Measurements from ENCODE around the gene SYCN.

The SYCN gene

DNA sequence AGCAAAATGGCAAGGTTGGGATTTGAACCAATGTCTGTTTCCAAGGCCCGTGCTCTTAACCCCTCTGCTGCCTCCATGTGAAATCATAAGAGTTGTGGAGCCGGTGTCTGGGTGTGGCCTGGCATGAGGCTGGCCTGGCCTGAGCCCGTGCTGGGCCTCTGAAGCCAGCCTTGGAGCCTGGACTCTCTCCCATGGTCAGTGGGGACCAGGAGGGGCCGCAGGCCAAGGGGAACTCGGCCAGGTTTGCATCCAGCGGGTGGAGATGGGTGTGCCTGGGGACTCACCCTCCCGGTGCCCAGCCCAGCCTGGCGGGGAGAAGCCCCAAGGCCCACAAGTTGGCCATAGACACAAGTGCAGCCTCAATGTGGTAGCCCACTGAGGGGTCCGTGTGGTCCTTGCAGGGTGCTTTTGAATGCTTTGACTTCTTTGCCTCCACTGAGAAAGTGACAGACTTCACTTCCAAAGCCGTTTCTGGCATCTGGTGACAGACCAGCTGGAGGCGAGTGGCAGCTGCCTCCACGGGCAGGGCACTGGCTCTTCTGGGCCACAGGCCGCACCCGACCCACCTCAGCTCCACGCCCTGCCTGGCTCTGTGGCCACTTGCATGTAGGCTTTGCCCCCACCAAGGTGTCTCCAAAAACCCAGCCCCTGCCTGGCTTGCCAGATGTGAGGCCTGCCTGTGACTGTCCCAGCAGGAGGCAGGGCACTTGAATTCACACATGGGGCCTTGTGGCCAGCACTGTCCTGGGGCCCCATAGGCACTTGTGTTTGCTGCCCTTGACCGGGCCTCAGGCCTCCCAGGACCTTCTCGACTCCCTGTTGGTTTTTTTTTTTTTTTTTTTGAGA is 33.5 kb downstream of the SYCN start:
- DNase-seq (ENCODE audit: low read depth) = no peak

DNA sequence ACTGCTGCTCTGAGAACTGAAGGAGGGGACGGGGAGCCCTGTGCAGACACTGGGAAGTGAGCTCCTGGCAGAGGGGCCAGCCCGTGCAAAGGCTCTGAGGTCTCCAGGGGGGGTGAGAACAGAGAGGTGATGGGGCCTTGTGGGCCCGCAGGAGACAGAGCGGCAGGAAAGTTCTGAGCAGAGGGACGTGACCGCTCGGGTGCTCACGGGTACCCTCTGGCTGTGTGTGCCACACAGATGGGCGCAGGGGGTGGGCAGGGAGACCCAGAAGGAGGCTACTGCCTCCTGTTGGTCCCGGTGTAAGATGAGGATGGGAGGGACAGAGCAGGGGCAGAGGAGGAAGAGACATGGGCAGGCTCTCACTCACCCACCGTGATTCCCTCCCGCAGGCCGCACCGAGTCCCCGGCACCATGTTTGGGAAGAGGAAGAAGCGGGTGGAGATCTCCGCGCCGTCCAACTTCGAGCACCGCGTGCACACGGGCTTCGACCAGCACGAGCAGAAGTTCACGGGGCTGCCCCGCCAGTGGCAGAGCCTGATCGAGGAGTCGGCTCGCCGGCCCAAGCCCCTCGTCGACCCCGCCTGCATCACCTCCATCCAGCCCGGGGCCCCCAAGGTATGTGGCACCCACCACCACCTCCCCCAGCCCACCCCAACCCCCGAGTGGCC is 34.8 kb downstream of the SYCN start:
- no peak for DNase-seq (ENCODE audit: low read depth)

DNA sequence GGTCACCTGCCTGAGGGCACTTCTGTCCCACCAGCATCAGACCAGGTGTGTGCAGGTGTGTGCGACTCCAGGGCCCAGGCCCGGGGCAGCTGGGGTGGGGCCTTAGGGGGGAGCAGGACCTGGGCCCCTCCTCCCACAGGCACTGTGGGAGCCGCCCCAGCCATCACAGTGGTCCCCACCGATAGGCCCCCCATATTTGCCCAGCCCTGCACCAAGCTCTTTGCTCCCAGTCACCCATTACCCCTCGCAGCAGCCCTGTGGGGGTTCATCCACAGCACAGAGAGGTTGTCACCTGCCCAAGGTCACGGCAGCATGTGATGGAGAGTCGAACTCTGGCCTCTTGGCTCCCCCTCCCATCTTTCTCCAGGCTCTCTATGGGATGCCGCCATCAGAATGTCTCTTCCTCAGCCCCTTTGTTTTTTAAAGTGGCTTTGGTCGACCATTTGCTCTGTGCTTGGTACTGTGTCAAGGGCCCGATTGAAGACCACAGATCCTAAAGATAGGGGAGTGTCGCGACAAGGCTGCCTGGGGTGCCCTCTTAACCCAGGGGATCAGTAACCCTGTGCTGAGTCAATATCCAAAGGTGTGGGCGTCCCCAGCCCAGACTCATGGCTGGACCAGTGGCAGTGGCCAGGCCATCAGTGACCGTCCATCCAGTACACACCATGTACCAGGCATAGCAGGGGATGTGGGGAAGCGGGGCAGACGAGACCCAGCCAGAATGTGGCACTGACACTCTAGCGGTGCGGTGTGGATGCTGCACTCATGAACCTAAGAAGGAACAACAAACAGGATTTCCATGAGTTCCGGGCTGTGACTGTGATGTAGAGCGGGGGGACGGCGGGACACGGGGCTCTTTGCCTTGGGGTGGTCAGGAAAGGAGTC is 35.6 kb downstream of the SYCN start:
- no peak for DNase-seq (ENCODE audit: low read depth)

DNA sequence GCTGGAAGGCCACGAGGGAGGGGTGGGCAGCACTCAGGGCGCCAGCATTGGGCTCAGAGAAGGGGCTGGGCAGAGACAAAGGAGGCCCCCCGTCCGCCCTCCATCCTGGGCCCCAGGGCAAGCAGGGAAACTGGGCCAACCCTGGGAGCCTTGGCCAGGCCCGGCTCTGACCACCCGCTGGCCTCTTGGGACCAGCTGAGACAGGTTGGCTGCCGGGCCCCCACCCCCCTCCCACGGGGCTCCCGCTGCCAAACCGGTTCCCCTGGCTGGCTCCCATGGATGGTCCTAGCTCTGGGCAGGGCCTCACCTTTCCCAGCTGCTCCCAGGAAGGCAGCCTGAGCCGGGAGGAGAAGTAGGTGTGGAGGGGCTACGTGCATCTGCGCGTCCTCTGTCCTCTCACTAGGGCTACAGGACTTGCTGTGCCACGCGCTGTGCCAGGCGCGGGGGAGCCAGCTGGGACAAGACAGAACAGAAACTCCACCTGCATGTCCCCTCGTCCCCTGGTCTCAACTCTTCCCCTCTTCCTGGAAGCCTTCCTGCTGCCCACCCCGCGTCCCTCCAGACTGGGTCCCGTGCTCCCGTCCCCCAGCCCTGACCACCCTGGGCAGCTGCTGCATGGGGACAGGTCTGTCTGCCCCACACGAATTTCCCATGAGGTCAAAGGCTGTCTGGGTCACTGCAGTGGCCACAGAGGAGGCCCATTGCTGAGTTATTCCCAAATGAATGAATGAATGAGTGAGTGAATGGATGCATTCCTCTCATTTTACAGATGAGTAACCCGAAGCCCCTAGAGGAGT is 36.4 kb downstream of the SYCN start:
- no peak for DNase-seq (ENCODE audit: low read depth)

DNA sequence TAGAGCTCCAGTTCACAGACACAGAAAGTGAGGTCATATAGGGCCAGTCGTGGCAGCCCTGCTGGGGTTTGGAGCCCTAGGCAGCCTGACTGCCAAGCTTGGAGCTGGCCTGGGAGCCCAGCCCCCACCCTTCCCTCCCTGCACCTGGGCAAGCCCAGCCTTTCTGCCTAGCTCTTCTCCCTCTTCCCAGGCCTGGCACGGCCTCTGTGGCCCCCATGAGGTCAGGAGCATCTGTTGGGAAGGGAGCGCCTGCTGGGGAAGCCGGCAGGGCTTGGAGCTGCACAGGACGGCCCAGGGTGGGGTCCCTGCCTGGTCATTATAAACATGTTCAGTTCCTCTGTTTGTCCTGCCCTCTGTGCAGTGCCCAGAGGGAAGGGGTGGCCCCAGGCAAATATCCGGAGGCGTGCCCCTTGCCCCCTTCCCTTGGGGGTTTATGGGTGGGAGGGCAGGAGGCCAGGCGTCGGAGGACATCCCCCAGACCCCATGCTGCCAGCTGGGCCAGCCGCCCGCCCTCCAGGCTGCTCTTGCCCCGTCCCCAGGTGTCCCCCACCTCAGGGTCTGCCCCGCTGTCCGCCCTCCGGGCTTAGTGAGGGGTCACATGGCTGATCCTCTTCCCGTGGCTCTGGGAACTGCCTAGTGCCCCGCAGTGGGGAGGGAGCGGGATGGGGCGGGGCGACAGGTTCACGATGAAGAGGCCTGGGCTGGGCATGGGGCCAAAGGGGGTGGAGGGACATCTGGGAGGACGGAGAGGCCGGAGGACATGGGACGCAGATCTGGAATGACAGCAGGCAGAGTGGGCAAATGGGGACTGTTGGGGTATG is 37.3 kb downstream of the SYCN start:
- no peak for DNase-seq (ENCODE audit: low read depth)

DNA sequence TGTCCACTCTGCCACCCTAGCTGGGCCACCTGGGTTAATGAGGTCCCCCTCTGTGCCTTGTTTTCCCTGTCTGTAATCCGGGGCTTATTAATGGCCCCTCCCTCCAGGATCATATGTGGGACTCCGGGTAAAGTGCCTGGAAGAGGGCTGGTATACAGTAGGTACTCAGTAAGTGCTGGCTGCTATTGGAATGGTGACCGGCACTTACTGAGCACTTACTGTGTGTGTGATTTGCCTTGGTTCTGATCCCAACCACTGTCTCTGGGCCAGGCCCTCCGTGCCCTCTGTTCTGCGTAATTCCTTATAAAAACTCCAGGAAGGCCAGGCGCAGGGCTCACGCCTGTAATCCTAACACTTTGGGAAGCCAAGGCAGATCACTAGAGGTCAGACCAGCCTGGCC is 38.2 kb downstream of the SYCN start:
- no peak for DNase-seq (ENCODE audit: low read depth)

DNA sequence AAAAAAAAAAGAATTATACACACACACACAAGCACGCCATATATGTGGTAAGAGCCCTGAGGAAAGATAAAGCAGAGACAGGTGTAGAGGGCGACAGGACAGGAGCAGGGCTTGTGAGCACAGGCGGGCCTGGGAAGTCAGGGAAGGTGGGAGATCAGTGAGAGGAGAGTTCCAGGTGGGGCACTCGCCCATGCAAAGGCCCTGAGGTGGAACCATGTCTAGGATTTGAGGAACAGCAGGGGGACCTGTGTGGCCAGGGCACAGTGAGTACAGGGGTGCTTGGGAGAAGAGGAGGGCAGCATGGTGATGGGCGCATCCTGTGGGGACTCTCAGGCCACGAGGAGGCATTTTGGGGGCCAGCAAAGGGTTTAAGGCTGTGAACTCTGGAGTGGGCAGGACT is 39.8 kb downstream of the SYCN start:
- no peak for DNase-seq (ENCODE audit: low read depth)

DNA sequence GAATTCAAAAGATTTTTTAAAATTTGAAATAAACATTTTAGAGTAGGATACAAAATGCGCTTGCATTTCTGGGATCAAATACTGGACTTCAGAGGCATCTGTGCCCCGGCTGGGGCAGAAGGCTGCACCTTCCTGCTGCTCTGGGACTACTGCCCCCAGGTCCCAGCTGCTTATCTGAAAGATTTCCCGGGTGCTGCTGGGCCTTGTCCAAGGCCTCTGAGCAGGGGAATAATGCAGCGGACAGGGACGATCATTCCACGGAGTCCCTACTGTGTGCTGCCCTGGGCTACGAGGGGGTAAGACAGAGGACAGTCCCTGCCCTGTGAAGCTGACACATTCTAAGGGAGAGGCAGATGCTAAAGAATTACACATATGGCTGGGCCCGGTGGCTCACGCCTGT is 40.4 kb downstream of the SYCN start:
- DNase-seq (ENCODE audit: low read depth) = no peak

DNA sequence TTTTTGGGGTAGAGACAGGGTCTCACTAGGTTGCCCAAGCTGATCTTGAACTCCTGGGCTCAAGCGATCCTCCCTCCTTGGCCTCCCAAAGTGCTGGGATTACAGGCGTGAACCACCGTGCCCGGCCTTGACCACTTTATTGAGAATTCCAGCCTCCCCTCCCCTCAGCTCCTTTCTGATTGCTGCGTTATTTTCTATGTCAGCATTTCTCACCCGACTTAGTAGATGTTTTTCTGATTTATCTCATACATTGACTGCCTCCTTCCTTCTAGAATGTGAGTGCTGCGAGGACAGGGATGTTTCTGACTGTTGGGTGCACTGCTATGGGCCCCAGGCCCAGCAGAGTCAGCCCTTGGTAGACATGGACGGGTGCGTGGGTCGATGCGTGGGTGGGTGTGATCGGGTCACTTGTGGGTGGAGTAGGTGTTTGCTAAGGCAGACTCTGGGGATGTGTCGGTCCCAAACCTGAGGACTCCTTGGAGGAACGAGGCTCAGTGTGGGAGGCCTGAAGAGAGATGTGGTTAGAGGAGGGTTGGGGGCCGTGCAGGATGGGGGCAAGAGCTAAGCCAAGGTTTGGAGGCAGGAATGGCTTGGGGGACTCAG is 41.5 kb downstream of the SYCN start:
- no peak for DNase-seq (ENCODE audit: low read depth)

DNA sequence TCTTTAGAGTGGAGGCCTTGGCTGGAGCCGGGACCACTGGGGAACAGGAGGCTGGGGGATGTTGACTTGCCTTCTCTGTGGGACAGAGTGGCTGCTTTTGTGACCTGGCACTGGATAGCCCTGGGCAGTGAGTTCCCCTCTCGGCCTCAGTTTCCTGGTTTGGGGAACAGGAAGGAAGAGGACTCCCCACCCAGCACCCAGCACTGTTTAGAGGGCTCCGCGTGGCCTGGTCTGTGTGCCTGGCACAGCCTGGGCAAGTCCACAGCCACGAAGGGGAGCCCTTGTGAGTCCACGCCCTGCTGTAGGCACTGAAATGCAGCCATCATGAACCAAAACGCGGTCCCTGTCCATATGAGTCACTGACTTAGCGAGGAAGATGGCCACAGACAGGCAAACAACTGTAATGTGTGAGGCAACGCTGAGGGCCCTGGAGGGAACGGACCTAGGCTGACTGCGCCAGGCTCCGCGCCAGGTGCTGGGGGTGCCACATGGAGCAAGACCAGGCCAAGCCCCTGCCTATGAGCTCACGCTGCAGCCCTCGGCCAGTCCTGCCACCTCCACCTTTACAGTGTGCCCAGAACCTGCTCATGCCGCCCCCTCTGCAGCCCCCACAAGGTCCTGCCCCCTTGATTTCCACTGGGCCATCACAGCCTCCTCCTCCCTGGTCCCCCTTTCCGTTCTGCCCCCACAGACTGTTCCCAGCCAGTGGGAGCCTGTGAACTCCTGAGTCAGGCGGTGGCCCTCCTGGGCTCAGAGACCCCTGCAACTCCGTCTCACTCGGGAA is 43.0 kb downstream of the SYCN start:
- DNase-seq (ENCODE audit: low read depth) = no peak

DNA sequence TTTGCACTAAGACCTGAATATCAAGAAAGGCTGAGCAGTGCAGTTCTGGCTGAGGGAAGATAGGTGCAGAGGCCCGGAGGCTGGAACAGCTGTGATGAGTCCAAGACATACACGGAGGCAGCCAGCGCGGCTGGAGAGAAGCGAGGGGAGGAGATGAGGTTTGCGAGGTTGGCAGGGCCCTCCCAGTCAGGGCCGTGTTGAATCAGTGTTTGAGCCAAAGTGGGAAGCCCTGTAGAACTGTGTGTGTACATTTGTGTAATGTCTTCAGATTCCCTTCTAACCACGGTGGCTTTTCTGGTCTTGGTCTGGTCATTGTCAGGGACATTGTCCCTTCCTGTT is 43.6 kb downstream of the SYCN start:
- no peak for DNase-seq (ENCODE audit: low read depth)

DNA sequence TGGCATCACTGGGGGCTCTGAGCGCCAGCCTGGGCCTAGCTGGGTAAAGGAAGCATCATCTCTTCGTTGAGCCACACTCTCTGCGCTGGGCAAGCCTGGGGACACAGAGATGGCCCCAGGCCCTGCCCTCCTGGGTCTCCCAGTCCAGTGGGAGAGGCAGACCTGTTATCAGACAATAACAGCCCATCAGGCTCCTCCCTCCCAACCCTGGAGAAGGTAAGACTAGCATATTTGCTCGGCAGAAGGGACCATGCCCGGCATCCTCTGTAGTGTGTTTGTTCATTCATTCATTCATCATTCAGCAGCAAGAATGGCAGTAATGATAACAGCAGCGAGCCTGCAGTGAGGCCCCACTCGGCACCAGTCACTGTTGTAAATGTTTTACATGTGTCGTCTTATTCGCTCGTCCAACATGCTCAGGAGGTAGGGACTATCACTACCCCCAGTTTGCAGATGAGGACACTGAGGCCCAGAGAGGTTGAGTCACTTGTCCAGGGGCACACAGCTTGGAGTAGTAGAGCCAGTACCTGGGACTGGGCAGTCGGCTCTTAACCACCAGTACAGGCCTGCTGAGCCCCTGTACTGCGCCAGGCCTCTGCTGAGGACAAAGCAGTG is 45.3 kb downstream of the SYCN start:
- no peak for DNase-seq (ENCODE audit: low read depth)

DNA sequence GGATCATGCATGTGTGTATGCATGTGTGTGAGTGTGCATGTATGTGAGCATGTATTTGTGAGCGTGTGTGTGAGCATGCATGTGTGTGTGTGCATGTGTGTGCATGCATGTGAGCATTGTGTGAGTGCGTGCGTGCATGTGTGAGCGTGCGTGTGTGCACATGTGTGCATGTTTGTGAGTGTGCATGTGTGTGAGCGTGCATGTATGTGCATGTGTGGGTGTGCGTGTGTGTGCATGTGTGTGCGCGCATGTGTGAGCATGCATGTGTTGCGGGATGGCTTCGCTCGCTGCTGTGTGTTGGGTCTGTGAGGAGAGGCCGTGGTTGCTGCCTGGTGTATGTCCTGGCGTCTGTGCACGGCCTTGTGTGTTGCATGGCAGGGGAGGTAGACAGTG is 46.1 kb downstream of the SYCN start:
- DNase-seq (ENCODE audit: low read depth) = no peak

DNA sequence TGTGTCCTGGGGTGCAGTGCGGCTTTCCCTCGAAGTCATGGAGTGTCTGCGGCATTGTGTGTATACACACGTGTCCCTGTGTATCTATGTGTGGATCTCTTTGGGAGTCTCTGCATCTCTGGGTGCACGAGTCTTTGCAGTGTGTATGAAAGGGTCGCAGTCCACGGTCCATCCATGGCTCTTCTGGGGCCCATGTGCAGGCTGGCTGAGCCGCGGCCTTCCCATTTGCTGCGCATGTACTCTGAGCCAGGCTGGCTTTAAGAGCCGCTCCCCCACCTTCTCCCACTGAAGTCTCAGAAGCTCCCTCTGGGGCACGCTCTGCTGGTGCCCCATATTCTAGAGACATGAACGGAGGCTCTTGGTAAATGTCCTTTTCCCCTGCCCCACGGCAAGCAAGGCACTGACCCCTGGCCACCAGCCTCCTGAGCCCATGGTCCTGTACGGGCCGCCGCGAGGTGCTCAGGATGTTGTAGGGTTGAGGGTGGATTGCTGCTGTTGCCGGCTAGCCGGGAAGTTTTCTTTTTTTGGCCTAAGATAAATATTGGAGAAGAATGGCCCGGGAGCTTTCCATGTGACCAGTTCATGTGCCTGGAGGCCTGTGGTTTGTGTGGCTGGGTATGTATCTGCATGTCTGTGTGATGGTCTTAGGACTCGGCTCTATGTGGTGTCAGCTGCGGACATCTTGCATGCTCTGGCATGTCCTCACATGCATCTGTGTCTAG is 46.6 kb downstream of the SYCN start:
- DNase-seq (ENCODE audit: low read depth) = no peak

DNA sequence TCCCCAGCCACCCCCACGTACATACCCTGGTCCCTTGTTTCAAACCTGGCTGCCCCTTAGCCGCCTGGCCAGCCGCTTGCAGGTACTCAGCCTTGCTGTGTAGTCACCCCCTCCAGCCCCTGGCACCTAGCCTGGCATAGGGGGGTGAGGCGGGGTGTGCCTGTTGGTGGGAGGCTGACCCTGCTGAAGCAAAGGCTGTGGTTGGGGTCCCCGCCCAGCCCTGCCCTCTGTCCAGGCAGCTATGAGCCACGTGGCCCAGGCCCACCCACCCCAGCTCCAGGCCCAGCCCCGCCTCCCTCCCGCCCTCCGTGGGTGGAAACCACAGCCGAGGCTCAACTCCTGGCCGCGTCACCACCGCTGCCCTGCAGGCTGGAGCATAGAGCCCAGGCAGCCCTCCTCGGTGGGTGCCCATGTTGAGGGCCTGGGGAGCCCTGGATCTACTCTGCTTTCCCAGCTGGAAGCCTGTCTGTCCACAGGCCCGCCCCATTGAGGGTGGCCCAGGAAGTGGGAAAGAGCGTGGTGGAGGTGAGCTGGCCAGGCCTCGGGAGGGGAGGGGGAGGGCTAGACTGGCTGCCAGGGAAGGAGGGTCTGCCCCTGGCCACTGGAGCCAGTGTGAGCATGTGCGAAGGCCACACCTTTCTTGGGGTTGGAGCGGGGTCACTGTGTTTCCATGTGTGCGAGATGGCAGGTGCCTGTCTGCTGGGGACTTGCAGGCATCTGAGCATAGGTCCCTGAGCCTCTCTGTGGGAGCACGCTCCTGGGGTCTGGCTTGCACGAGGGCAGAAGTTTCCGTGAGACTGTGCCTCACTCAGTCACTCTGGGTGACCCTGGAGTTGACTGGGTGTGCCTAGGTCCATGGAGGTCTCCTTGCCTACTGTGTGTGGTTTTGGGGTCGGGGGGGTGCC is 47.5 kb downstream of the SYCN start:
- DNase-seq (ENCODE audit: low read depth) = no peak

DNA sequence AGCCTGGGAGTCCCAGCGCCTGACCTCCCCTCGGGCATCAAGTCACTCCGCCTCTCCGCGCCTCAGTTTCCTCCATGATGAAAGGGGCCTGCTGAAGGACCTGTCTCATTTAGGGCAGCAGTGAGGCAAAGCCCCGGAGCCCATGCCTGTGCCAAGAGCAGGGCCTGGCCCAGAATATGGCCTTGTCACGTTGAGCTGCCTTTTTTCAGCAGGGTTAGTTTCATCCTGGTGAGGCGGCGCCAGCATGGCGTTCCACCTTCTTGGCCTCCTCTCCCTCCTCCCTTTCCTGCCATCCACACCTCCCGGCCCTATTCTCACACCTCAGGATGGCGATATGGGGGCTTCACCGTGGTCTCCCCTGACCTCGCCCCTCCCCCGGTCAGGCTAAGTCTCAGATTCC is 48.3 kb downstream of the SYCN start:
- no peak for DNase-seq (ENCODE audit: low read depth)

DNA sequence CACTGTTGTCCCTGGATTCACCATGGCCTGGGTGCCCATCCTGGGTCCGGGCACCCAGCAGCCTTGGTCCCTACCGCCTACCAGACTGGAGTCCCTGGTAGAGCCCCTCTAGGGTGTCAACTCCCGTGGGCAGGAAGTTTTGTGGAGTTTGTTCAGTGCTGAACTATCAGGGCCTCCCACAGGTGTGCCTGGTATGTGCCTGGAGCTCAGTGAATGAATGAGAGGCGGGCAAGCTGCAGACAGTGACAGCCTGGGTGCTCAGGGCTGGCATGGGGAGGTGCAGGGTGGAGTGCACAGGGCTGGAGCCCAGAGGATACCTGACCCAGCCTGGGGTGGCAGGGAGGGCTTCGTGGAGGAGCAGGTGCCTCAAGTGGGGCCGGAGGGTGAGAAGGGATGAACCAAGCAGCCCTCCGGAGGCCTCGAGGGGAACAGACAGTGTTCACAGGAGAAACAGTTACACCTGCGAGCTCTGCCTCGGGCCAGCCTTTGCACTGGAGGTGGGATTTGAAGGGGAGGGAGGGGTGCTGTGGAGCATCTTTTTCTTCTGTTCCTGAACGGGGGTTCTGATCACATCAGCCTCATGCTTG is 48.9 kb downstream of the SYCN start:
- no peak for DNase-seq (ENCODE audit: low read depth)

Data from T-helper 22 cell (primary cell).